ENCODE results near the gene ANO1. TPM values are rescaled to one million over a fixed set of nuclear protein-coding genes. Genes with fewer than 3 reads are reported as not detected.

ANO1 gene
- total and polyA plus RNA-seq, 2 of the 8 experiments (the other 6 are each of a cell fraction or from before 2014, with no cell fraction given), result 4.7 to 5.0 TPM

GRCh38 chr11:70074746-70075145, 3.4 kb upstream of the ANO1 start:
- Histone ChIP-seq H3K27ac (ENCODE audit: low read depth, low read length) (no peak overlapping the region), H4K20me1 (replicated peaks in 1 of 2; ENCODE audit: control insufficient read depth in 1 of 2, insufficient read depth in 2 of 2, low read length in 2 of 2) (no peaks in the 10 kb centered on the region), H3K23ac (ENCODE audit: insufficient read length) (no peak overlapping the region), H2AK5ac (ENCODE audit: low read depth, low read length) (peak overlapping the region; percentile 69; the same call in 1 of the 2 replicates), H2BK5ac (ENCODE audit: low read depth, low read length) (no peak overlapping the region), H2BK15ac (ENCODE audit: low read length) (peak overlapping the region; percentile 77; the same call in 1 of the 2 replicates), H4K91ac (replicated peaks; ENCODE audit: insufficient read length, low read length) (peak overlapping the region; percentile 8), H2AFZ (ENCODE audit: low read length) (no peak overlapping the region), H2BK12ac (ENCODE audit: low read depth, low read length) (peak overlapping the region; percentile 29; the same call in 1 of the 2 replicates), H2BK120ac (replicated peaks; ENCODE audit: low read depth, low read length) (peak overlapping the region; percentile 6), H3K56ac (replicated peaks; ENCODE audit: insufficient read length, low read depth, low read length) (no peak overlapping the region), H4K5ac (ENCODE audit: insufficient read length, low read depth, low read length) (no peak overlapping the region), H2BK20ac (ENCODE audit: low read length) (peak overlapping the region; percentile 15), H3K79me2 (ENCODE audit: control insufficient read depth in 1 of 2, insufficient read depth in 2 of 2, low read length in 2 of 2) (no peaks in the 10 kb centered on the region), H3K4me2 (ENCODE audit: insufficient read depth in 1 of 2, low read depth in 2 of 2, low read length in 2 of 2) (no peak overlapping the region), H4K8ac (ENCODE audit: extremely low read depth, insufficient read depth, low read length) (no peak overlapping the region), H3K9me3 (ENCODE audit: insufficient read depth in 2 of 2, low read depth in 1 of 2, low read length in 1 of 2) (no peaks in the 10 kb centered on the region), H3K18ac (ENCODE audit: extremely low read depth, low read length) (no peak overlapping the region), H3K4me3 (ENCODE audit: extremely low read depth in 1 of 4, insufficient read depth in 2 of 4, low read depth in 3 of 4, low read length in 4 of 4) (no peak overlapping the region), H3K4me1 (replicated peaks in 1 of 4; ENCODE audit: control insufficient read depth in 3 of 4, insufficient read depth in 4 of 4, low read length in 3 of 4) (peaks cover 6 to 41% (median 21%) of the 10 kb centered on the region in 4 experiments), H3K14ac (ENCODE audit: insufficient read length) (no peak overlapping the region), H3K36me3 (ENCODE audit: control insufficient read depth in 2 of 4, insufficient read depth in 4 of 4, low read length in 3 of 4) (no peaks in the 10 kb centered on the region), H3K27me3 (replicated peaks in 1 of 4; ENCODE audit: control insufficient read depth in 3 of 4, extremely low read depth in 1 of 4, insufficient read depth in 3 of 4, low read length in 3 of 4) (peaks cover 26 to 49% (median 46%) of the 10 kb centered on the region in 4 experiments), H3K23me2 (ENCODE audit: low read depth, low read length) (peaks cover 10% of the 10 kb centered on the region; the same call in 1 of the 2 replicates), H3K79me1 (ENCODE audit: low read depth, low read length) (no peaks in the 10 kb centered on the region), H3K9ac (replicated peaks in 1 of 4; ENCODE audit: extremely low read depth in 1 of 4, low read depth in 3 of 4, low read length in 3 of 4) (no peak overlapping the region), H3K4ac (replicated peaks; ENCODE audit: insufficient read length, low read depth, low read length) (no peak overlapping the region)
- 92% methylated on average over 8 of the region's 8 CpGs; no CpG with 5 or more reads in 1 of the 2 experiments for WGBS, 2 experiments (ENCODE audit: extremely low coverage in 1 of 2, insufficient coverage in 1 of 2, insufficient read length in 1 of 2, insufficient replicate concordance in 2 of 2, low coverage in 1 of 2, low lambda C conversion rate in 2 of 2, missing lambda C conversion rate in 1 of 2)
- ChIA-PET POLR2A (ENCODE audit: partially characterized antibody) (no interaction called here), CTCF (ENCODE audit: partially characterized antibody) (interaction anchor here (0.7 to 11.2 kb wide), 11 partner anchors 11 to 156 kb away, joined by 3 to 103 read pairs (median 5); no protein-coding TSS in a partner anchor)
- no peak for DNase-seq (ENCODE audit: low read depth in 1 of 2, low spot score in 2 of 2)
- no peak for FAIRE-seq
- TF ChIP-seq SP4 (IDR thresholded peaks at IDR 0.05; ENCODE audit: low read length) (no peak), MAFK (IDR thresholded peaks at IDR 0.05; ENCODE audit: low read depth, low read length) (no peak), TEAD4 (IDR thresholded peaks at IDR 0.05; ENCODE audit: low read depth, low read length) (no peak), KDM5A (IDR thresholded peaks at IDR 0.05; ENCODE audit: low read length) (no peak), SP2 (IDR thresholded peaks at IDR 0.05; ENCODE audit: low read length) (no peak), CEBPB (IDR thresholded peaks at IDR 0.05; ENCODE audit: low read depth, low read length) (no peak), EGR1 (IDR thresholded peaks at IDR 0.05; ENCODE audit: borderline replicate concordance, low read depth, low read length) (no peak), JUND (IDR thresholded peaks at IDR 0.05; ENCODE audit: low read length) (no peak), CREB1 (IDR thresholded peaks at IDR 0.05) (no peak)
